NCI-H146 treated with DMSO at 0.1 percent for 48 hours (cell line): Measurements from ENCODE around the gene NARF.
"Not testable (repeated sequence)": the region's sequence is repeated elsewhere in the genome, so short reads cannot be mapped to it uniquely, and the experiment has no call there.

Experiments used
- DNase-seq: peaks from one replicate; lab custom pipeline; 2025; ENCODE audit not compliant: unreplicated experiment; lab: John Stamatoyannopoulos, UW

Gene NARF

DNA sequence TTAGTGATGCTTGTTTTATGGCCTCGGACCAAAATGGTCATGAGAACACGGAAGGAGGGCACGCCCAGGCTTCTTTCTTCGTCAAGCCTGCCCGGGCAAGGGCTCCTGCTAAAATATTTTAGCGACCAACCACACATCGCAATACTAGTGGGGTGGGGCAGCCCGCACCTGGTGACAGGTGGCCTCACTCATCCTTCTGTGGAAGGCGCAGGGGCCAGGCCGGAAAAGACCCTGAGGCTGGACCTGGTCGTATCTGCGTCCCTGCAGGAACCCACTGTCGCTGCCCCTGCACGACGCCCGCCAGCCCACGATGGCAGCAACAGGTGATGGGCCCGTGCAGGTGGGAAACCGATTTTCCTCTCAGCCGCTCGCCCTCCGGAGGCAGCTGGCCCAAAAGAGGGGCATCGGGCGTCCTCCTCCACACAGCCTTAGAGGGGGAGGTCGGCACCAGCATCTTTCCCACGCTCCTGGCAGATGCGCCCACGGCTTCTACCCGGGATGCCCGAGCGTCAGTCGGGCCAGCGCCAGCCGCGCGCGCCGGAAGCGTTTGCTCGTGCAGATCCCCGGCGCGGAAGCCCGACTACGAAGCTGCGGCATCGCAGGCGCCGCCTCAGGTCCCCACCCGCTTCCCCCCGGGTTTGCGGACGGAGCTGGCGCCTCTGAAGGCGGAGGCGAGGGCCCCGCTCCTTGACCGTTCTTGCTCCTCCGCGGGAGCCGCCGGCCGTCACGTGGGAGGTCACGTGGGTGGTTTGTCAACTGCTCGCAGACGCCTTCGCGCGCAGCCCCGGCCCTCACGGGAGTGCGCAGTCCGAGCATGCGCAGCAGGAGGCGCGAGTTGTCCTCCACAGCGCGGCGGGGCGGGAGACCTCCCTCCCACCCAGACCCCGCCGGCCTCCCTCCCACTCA, 38.2 kb downstream of the NARF start:
- peak; percentile 62 for DNase-seq

DNA sequence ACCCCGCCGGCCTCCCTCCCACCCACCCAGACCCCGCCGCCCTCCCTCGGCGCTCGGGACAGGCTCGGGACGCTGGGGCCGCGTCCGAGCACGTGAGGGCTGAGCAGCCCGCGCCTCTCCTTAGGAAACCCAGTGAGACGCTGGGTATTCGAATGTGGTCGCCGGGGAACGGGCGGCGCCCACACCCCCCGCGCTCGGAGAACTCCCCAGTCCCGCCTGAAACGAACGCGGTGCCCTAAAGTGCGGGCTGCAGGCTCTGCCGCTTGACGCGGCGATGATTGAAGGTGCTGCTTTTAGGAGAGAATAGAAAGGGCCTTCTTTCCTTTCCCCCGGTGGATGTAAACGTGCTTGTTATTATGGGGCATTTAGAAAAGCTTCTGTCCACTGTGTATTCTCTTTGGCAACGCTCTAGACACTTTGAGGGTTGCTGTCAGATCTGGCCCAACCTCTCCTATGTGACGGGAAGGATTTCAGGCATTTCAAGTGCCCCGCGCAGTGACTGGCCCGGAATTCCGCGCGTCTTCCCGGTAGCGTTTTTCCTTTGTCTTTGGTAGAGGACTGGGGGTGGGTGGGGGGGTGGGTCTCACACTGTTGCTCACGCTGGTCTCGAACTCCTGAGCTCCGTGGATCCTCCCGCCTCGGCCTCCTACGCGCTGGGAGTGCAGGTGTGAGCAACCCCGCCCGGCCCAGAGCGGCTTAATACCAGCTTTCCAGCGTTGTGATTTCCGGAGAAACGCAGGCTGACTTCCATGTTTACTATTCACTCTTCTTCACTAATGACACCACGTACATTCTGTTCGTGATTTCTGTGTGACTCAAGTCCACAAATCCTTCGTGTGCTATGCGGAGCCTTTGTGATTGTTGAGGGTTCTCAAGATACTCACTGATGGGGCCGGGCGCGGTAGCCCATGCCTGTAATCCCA, 39.2 kb downstream of the NARF start:
- peak; percentile 37 for DNase-seq

DNA sequence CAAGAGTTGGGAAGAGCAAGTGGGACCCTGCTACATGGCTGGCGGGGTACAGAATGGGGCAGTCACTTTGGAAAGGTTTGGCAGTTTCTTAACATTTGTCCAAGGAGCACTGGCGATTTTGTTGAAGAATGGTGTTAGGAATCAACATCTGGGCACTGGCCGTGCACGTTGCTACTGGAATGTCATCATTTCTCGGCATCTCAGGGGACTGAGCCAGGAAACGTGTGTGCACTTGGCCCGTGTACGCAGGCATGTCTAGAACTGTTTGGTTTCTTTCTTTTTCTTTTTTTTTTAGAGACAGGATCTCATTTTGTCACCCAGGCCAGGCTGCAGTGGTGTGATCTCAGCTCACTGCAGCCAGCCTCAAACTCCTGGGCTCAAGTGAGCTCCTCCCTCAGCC, 43.7 kb downstream of the NARF start:
- DNase-seq, result no peak

DNA sequence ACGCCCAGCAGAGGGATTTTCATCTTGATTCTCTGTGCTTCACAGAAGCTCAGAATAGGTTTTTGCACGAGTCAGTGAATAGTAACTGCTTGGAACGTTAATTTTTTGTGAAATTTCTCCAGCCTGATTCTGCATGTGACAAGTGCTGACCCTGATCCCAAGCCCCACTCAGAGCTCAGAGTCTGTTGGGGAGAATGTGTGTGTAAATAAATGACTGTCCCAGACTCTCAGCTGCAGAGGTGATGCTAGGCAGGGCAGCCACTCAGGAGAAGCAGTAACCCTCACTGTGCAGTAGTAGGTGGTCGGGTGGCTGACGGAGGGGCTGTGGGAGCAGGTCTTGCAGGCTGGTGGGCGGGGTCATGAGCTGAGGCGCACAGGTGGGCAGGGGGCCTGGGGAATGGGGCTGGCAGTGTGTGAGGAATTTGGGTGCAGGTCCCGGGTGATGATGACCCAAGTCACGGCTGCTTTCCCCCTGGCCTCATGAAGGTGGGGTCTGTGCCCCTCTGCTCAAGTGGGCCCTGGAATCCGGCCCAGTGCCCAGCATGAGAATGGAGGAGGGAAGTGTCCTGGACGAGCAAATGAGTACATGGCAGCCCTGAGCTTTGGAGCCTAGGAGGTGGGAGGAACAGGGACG, 44.7 kb downstream of the NARF start:
- DNase-seq, result no peak

DNA sequence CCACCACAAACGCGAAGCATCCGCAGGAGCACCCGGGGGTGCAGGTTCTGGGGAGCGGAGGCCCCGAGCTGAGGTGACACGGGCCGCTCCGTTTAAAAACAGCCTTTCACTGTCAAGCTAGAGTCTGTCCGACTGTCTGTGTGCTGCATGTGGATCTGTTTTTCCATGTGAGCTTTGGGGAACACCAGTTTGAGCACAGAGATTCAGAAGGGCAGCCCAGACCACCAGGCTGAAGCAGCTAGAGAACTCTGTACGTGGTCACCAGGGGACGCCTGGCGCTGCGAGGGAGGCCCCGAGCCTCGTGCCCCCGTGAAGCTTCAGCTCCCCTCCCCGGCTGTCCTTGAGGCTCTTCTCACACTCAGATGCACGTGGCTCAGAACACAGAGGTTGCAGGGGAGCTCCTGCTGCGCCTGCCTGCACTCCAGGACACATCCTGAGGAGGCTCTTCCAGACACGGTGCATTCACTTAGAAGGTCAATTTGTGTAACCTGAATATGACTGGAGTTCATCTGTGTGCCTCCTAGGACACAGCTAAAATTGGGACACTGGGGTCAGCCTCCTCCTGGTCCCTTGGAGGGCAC, 45.3 kb downstream of the NARF start:
- no peak for DNase-seq

DNA sequence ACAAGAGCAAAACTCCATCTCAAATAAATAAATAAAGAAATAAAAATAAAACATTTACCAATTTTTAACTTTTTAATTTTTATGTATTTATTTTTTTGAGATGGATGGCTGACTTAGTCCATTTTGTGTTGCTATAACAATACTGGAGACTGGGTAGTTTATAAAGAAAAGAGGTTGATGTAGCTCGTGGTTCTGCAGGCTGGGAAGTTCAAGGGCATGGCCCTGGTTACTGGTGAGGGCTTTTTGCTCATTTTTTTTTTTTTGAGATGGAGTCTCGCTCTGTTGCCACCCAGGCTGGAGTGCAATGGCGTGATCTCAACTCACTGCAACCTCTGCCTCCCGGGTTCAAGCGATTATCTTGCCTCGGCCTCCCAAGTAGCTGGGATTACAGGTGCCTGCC, 46.8 kb downstream of the NARF start:
- DNase-seq, result no peak

DNA sequence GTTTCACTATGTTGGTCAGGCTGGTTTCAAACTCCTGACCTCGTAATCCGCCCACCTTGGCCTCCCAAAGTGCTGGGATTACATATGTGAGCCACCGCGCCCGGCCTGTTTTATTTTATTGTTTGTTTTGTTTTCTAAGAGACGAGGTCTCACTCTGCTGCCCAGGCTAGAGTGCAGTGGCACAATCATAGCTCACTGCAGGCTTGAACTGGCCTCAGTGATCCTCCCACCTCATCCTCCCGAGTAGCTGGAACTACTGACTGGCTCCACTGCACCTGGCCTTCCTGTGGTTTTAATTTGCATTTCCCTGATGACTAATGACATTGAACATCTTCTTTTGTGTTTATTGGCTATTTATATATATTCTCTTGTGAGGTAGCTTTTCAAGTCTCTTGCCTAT, 47.9 kb downstream of the NARF start:
- DNase-seq, result peak; percentile 10

DNA sequence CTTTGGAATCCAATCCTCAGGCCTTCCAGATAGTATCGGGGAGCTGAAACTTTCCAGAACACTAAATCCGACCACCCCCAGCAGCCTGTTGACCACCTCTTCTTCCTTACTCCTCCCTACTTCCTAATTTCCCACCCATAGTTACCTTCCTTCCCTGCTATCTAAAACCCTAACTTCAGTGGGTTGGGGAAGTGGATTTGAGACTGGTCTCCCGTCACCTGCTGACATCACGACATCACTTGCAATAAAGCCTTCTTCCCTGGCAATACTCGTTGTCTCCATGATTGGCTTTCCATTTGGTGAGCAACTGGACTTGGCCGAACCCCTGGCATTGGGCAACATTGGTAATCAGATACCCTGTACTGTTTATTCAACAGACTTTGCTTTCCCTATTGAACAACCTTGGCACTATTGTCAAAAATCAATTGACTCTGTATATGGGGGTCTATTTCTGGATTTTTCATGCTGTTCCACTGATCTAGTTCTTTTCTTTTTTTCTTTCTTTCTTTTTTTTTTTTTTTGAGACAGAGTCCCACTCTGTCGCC, 49.2 kb downstream of the NARF start:
- no peak for DNase-seq

DNA sequence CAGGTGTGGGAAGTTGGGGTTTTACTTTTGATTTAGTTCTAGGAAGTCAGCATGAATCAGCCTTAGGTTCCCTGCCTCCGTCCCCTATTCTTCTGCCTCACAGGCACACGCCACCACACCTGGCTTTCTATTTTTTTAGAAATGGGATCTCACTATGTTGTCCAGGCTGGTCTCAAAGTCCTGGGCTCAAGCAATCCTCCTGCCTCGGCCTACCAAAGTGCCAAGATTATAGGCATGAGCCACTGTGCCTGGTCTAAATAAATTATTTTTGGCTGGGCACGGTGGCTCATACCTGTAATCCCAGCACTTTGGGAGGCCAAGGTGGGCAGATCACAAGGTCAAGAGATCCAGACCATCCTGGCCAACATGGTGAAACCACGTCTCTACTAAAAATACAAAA, 53.1 kb downstream of the NARF start:
- not testable (repeated sequence) for DNase-seq

DNA sequence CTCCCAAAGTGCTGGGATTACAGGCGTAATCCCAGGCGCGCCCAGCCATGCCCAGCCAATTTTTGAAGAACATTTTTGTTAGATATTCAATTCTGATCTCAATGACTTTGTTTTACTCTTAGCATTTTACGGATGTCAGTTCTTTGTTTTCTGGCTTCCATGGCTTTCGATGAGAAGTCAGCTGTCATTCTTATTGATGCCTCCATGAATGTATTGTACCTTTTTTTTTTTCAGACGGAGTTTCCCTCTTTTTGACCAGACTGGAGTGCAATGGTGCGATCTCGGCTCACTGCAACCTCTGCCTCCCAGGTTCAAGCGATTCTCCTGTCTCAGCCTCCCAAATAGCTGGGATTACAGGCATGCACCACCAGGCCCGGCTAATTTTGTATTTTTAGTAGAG, 55.3 kb downstream of the NARF start:
- not testable (repeated sequence) for DNase-seq

DNA sequence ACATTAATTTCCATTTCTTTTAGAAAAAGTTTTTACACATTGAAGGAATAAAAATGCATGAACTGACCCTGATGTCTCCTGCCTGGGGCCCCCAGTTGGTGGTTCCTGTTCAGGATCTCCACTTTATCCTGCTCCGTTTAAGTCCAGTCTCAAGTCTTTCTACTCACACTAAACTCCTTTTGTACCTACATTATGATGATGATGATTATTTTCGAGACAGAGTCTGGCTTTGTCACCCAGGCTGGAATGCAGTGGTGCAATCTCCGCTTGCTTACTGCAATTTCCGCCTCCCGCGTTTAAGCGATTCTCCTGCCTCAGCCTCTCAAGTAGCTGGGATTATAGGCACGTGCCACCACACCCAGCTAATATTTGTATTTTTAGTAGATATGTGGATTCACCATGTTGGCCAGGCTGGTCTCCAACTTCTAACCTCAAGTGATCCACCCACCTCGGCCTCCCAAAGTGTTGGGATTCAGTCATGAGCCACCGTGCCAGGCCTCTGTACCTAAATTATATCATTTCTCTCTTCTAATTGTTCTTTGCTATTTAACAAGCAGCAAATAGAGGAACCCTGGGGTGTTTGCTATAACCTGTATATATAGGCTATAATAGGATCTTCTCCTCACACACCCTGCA, 58.8 kb downstream of the NARF start:
- DNase-seq, result peak; percentile 80

DNA sequence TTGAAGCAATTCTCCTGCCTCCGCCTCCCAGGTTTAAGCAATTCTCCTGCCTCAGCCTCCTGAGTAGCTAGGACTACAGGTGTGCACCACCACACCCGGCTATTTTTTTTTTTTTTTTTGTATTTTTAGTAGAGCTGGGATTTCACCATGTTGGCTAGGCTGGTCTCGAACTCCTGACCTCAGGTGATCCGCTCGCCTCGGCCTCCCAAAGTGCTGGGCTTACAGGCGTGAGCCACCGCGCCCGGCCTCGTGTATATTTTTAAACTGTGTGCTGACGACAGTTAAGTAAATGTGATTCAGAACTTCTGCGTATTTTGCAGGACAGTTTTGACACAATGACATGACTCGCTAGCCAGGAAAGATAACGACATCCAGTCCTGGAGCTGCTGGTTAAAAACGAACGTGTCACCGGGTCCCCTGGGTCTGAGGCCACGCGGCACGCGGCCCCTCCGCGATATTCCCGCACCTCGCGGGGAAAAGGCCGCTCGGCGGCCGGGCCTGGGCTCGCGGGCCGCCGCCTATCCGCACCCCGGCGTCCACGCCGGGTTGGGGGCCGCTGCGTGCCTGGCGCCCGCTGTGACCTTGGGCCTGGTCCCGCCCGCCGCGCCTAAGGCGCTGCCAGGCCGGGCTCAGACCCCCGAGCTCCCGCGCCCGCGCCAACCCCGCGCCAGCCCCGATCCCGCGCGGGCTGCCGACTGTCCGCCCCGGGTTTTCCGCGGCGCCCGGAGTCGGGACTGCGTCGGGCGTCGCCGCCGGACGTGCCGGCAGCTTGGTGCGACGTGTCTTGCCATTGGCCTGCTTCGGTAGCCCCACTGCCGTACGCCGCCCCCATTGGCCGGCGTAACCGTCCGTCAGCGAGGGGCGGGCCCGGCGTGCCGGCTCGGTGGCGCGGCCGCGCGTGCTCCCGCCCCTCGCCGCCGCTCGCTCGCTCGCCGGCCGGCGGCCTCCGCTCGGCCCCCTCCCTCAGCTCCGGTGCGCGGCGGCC, 60.6 kb downstream of the NARF start, which contains the start of gene FOXK2:
TSS of gene FOXK2 (plus strand) at position 907 of the 985 bp plus-strand sequence. CDS start 157 bp downstream, outside the sequence.
- DNase-seq, result peak; percentile 65

DNA sequence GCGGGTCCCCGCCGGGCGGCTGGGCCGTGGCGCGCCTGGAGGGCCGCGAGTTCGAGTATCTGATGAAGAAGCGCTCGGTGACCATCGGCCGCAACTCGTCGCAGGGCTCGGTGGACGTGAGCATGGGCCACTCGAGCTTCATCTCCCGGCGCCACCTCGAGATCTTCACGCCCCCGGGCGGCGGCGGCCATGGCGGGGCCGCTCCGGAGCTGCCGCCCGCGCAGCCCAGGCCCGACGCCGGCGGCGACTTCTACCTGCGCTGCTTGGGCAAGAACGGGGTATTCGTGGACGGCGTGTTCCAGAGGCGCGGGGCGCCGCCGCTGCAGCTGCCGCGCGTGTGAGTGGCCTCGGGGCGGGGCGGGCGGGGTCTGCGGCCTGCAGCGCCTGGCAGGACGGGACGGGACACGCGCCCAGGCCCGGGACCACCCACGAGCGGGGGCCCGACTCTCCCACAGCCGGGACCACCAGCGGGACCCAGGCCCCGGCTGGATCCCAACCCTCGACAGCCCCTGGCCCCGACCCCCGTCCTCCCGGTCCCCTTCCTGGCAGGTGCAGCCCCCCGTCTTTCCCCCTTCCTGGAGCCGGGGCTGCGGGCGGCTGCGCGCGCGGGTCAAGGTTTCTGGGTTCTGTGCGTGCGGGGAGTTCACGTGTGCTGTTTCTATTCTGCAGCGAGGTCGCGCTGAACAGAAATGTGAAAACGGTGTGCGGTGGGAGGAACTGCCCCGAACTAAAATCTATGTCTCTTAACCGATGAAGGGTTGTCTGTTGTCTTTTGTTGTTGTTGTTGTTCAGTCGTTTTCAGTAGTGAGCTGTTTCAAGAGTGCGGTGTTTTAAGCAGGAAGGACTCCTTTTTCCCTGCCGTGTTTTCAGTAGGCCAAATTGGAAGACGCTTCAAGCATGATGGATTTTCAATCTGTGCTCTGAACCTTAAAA, 61.7 kb downstream of the NARF start:
- no peak for DNase-seq

DNA sequence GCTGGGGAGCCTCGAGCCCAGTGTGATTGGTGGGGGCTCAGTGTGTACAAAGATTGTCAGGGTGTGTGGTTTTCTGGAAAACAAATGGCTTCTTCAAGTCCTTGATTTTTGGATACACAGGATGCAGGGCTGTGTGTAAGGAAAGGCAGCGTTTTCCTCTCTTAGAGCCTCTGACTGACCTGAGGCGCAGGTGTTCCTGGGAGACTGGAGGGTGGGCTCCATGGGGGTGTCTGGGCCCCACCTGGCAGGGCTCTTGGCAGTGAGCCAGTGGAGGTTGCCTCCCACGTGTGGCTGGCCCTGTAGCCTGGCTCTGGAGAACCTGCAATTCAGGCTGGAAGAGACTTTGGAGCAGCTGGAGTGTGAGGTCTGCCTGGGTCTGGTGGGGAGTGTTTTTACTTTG, 66.0 kb downstream of the NARF start:
- DNase-seq, result peak; percentile 36

DNA sequence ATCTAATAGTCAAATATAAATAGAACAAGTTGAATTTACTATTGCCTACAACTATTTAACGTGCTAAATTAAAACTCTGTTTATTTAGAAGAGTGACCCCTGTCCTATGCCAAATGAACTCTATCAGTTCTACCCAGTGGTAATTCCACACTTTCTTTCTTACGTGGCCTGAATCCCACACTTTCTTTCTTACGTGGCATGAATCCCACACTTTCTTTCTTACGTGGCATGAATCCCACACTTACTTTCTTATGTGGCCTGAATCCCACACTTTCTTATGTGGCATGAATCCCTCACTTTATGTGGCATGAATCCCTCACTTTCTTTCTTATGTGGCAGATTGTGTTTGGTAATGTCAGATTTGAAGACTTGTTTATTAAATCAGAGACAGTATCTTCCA, 67.2 kb downstream of the NARF start:
- DNase-seq, result no peak

DNA sequence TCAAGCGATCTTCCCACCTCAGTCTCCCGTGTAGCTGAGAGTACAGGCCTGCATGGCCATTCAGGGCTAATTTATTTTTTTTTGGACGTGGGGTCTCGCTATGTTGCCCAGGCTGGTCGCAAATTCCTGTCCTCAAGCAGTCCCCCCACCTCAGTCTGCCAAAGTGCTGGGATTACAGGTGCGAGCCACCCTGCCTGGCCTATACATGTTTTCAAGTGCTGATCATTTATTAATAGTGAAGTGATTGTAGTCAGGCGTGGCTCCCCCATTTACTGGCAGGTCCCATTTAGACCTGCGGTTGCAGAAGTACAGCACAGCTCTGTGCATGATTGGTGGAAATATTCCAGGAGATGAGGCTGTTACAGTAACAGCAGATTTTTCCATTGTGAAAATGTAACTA, 69.4 kb downstream of the NARF start:
- DNase-seq, result no peak

DNA sequence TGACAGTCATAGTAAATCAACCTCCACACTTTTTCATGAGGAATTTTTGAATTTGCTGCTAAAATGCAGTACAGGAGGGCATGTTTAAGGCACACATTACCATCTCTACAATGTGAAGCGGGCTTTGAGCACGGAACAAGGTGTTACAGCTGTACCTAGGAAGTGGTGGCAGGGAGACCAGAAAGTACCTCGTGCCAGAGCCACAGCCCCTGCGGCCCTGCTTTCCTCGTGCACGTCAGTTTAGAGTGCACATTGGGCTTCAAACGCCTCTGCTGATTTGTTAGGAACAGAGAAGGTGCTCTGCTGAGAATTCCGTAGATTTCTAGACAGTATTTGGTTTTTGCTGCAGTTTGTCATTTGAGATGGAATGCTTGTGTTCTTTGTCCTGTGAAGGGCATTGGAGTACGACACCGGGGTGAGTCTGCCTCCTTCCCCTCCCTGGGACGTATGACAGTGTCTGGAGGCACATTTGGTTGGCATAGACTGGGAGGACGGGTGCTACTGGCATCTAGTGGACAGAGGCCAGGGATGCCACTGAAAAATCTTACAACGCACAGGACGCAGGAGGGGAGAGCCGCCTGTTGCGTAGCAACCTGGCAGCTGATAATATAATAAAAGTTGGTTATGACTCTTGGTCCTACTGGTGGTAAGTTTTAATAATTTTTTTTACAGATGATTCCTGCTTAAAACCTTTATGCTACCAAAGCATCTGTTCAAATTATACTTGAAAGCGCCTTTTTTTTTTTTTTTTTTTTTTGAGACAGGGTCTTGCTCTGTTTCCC, 70.1 kb downstream of the NARF start:
- no peak for DNase-seq
